ENCODE data around the gene IDUA. TPM values are rescaled to one million over a fixed set of nuclear protein-coding genes. Genes with fewer than 3 reads are reported as not detected.

Gene IDUA
- polyA plus RNA-seq, 1 donor (not counting 4 experiments of a cell fraction or from before 2014, with no cell fraction given): 1.2 TPM

GRCh38 chr4:999882-1000425 is 13.1 kb downstream of the IDUA start:
- no peaks in the 10 kb centered on the region for H3K9me1 ChIP-seq (ENCODE audit: control insufficient read depth, extremely low read depth, insufficient read depth, low read length)
- no peak for FAIRE-seq
- H3K9ac ChIP-seq (ENCODE audit: control insufficient read depth, extremely low read depth, insufficient read depth, low read length): no peak overlapping the region
- TF ChIP-seq, protein P1, sequence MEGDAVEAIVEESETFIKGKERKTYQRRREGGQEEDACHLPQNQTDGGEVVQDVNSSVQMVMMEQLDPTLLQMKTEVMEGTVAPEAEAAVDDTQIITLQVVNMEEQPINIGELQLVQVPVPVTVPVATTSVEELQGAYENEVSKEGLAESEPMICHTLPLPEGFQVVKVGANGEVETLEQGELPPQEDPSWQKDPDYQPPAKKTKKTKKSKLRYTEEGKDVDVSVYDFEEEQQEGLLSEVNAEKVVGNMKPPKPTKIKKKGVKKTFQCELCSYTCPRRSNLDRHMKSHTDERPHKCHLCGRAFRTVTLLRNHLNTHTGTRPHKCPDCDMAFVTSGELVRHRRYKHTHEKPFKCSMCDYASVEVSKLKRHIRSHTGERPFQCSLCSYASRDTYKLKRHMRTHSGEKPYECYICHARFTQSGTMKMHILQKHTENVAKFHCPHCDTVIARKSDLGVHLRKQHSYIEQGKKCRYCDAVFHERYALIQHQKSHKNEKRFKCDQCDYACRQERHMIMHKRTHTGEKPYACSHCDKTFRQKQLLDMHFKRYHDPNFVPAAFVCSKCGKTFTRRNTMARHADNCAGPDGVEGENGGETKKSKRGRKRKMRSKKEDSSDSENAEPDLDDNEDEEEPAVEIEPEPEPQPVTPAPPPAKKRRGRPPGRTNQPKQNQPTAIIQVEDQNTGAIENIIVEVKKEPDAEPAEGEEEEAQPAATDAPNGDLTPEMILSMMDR (optimal IDR thresholded peaks at IDR 0.05 in 1 of 3, IDR thresholded peaks at IDR 0.05 in 1 of 3, conservative IDR thresholded peaks at IDR 0.05 in 1 of 3; ENCODE audit: extremely low read depth in 1 of 3, insufficient read depth in 2 of 3, low read length in 3 of 3): no peak
- TF ChIP-seq EZH2 (IDR thresholded peaks at IDR 0.05; ENCODE audit: low read length): no peak
- no peak overlapping the region for H3K27ac ChIP-seq (ENCODE audit: control insufficient read depth, insufficient read depth, low read length)
- no peak overlapping the region for H3K4me3 ChIP-seq (ENCODE audit: control insufficient read depth in 2 of 3, extremely low read depth in 1 of 3, insufficient read depth in 2 of 3, low read depth in 1 of 3, low read length in 3 of 3)
- H4K20me1 ChIP-seq (ENCODE audit: control insufficient read depth, extremely low read depth, insufficient read depth, low read length): no peaks in the 10 kb centered on the region
- no peak overlapping the region for H2AFZ ChIP-seq (ENCODE audit: control insufficient read depth, low read length)
- dilution Hi-C loops (cut with MboI; ENCODE audit: extremely low pct_ligation_motif_present, low sequenced_read_pairs): no loop called here
- H3K27me3 ChIP-seq (ENCODE audit: control insufficient read depth, extremely low read depth, insufficient read depth, low read length): peaks cover 87% of the 10 kb centered on the region
- no peaks in the 10 kb centered on the region for H3K36me3 ChIP-seq (ENCODE audit: control insufficient read depth in 2 of 2, extremely low read depth in 1 of 2, insufficient read depth in 2 of 2, low read length in 2 of 2)
- no peaks in the 10 kb centered on the region for H3K9me3 ChIP-seq (ENCODE audit: control insufficient read depth, low read depth, low read length)
- no peak overlapping the region for H3K4me2 ChIP-seq (ENCODE audit: control insufficient read depth, extremely low read depth, insufficient read depth, low read depth, low read length)
- no peak for DNase-seq (ENCODE audit: low read depth, low spot score)
- no peaks in the 10 kb centered on the region for H3K4me1 ChIP-seq (ENCODE audit: control insufficient read depth, extremely low read depth, insufficient read depth, low read length)
- no peaks in the 10 kb centered on the region for H3K79me2 ChIP-seq (ENCODE audit: control insufficient read depth, insufficient read depth, low read length)

- H3K4me1 ChIP-seq (ENCODE audit: control insufficient read depth, extremely low read depth, insufficient read depth, low read length): no peaks in the 10 kb centered on the region
- no peaks in the 10 kb centered on the region for H3K79me2 ChIP-seq (ENCODE audit: control insufficient read depth, insufficient read depth, low read length)
- H3K9me1 ChIP-seq (ENCODE audit: control insufficient read depth, extremely low read depth, insufficient read depth, low read length): no peaks in the 10 kb centered on the region
- no peak for TF ChIP-seq EZH2 (IDR thresholded peaks at IDR 0.05; ENCODE audit: low read length)
- TF ChIP-seq, protein P1 (optimal IDR thresholded peaks at IDR 0.05 in 1 of 3, IDR thresholded peaks at IDR 0.05 in 1 of 3, conservative IDR thresholded peaks at IDR 0.05 in 1 of 3; ENCODE audit: extremely low read depth in 1 of 3, insufficient read depth in 2 of 3, low read length in 3 of 3): no peak
- no peak overlapping the region for H3K4me3 ChIP-seq (ENCODE audit: control insufficient read depth in 2 of 3, extremely low read depth in 1 of 3, insufficient read depth in 2 of 3, low read depth in 1 of 3, low read length in 3 of 3)
- H3K36me3 ChIP-seq (ENCODE audit: control insufficient read depth in 2 of 2, extremely low read depth in 1 of 2, insufficient read depth in 2 of 2, low read length in 2 of 2): no peaks in the 10 kb centered on the region
- dilution Hi-C loops (cut with MboI; ENCODE audit: extremely low pct_ligation_motif_present, low sequenced_read_pairs): no loop called here
- no peaks in the 10 kb centered on the region for H4K20me1 ChIP-seq (ENCODE audit: control insufficient read depth, extremely low read depth, insufficient read depth, low read length)
- H3K4me2 ChIP-seq (ENCODE audit: control insufficient read depth, extremely low read depth, insufficient read depth, low read depth, low read length): no peak overlapping the region
- no peak for DNase-seq (ENCODE audit: low read depth, low spot score)
- FAIRE-seq: no peak
- H3K27me3 ChIP-seq (ENCODE audit: control insufficient read depth, extremely low read depth, insufficient read depth, low read length): peaks cover 92% of the 10 kb centered on the region
- no peak overlapping the region for H2AFZ ChIP-seq (ENCODE audit: control insufficient read depth, low read length)
- H3K9me3 ChIP-seq (ENCODE audit: control insufficient read depth, low read depth, low read length): no peaks in the 10 kb centered on the region
- no peak overlapping the region for H3K27ac ChIP-seq (ENCODE audit: control insufficient read depth, insufficient read depth, low read length)
- no peak overlapping the region for H3K9ac ChIP-seq (ENCODE audit: control insufficient read depth, extremely low read depth, insufficient read depth, low read length)
Observed at GRCh38 chr4:1000686-1001260, 13.9 kb downstream of the IDUA start.
